ENCODE results near the gene SMAD7. TPM values are rescaled to one million over a fixed set of nuclear protein-coding genes. Genes with fewer than 3 reads are reported as not detected.

SMAD7 gene
- total RNA-seq, 4 donors from 2014 or later, result 40.1 to 69.3 (median 59.2) TPM

GRCh38 chr18:48884771-48885170, 66.0 kb downstream of the SMAD7 start:
- H3K36me3 ChIP-seq, result no peaks in the 10 kb centered on the region
- no peaks in the 10 kb centered on the region for H3K9me3 ChIP-seq
- H3K27me3 ChIP-seq, result no peaks in the 10 kb centered on the region
- H3K4me3 ChIP-seq (replicated peaks in 1 of 3), result no peak overlapping the region
- intact Hi-C loops (cut with DNase I), result no loop called here
- H3K27ac ChIP-seq, result no peak overlapping the region
- peaks cover 0 to 11% of the 10 kb centered on the region in 2 donors for H3K4me1 ChIP-seq
- 82 to 86% methylated on average over 4 of the region's 4 CpGs for WGBS, 2 donors
- no peak for TF ChIP-seq POLR2A (IDR thresholded peaks at IDR 0.05)
- TF ChIP-seq, protein P1, sequence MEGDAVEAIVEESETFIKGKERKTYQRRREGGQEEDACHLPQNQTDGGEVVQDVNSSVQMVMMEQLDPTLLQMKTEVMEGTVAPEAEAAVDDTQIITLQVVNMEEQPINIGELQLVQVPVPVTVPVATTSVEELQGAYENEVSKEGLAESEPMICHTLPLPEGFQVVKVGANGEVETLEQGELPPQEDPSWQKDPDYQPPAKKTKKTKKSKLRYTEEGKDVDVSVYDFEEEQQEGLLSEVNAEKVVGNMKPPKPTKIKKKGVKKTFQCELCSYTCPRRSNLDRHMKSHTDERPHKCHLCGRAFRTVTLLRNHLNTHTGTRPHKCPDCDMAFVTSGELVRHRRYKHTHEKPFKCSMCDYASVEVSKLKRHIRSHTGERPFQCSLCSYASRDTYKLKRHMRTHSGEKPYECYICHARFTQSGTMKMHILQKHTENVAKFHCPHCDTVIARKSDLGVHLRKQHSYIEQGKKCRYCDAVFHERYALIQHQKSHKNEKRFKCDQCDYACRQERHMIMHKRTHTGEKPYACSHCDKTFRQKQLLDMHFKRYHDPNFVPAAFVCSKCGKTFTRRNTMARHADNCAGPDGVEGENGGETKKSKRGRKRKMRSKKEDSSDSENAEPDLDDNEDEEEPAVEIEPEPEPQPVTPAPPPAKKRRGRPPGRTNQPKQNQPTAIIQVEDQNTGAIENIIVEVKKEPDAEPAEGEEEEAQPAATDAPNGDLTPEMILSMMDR (IDR thresholded peaks at IDR 0.05), result no peak
- no peak for DNase-seq

DNA sequence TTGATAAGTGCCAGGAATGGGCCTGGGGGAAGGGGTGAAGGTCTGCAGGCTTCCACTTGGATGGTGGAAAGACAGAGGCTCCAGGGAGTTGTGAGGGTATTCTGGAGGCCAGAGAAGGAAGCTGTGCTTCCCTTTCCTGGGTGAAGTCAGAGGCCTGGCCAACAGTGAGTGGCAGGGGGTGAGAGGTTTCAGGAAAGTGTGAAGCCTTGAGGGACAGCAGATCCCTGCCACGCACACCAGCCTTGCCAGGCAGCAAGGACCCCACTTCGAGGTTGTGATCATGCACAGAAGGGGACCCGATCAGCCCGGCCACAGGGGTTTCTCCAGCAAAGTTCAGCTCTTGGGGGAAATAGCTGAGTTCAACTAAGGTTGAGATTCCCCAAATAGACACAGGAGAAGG, 66.5 kb downstream of the SMAD7 start:
- TF ChIP-seq, protein P1 (IDR thresholded peaks at IDR 0.05), result no peak
- TF ChIP-seq POLR2A (IDR thresholded peaks at IDR 0.05), result no peak
- Histone ChIP-seq H3K4me3 (replicated peaks in 1 of 3) (no peak overlapping the region), H3K9me3 (no peaks in the 10 kb centered on the region), H3K36me3 (no peaks in the 10 kb centered on the region), H3K27ac (no peak overlapping the region), H3K27me3 (no peaks in the 10 kb centered on the region), H3K4me1 (peaks cover 0 to 6% of the 10 kb centered on the region in 2 donors)
- intact Hi-C loops (cut with DNase I), result no loop called here
- no peak for DNase-seq
- 84 to 91% methylated on average over 4 of the region's 4 CpGs for WGBS, 2 donors

GRCh38 chr18:48882379-48882778, 68.4 kb downstream of the SMAD7 start:
- H3K36me3 ChIP-seq, result no peaks in the 10 kb centered on the region
- intact Hi-C loops (cut with DNase I), result no loop called here
- no peaks in the 10 kb centered on the region for H3K9me3 ChIP-seq
- no peak overlapping the region for H3K27ac ChIP-seq
- H3K27me3 ChIP-seq, result no peaks in the 10 kb centered on the region
- no peak for TF ChIP-seq POLR2A (IDR thresholded peaks at IDR 0.05)
- TF ChIP-seq, protein P1 (IDR thresholded peaks at IDR 0.05), result no peak
- no peak for DNase-seq
- no peaks in the 10 kb centered on the region for H3K4me1 ChIP-seq
- WGBS, 2 donors, result 96 to 97% methylated on average over 4 of the region's 4 CpGs
- no peak overlapping the region for H3K4me3 ChIP-seq (replicated peaks in 1 of 3)

GRCh38 chr18:48880931-48881330, 69.8 kb downstream of the SMAD7 start:
- no peaks in the 10 kb centered on the region for H3K9me3 ChIP-seq
- no peak overlapping the region for H3K27ac ChIP-seq
- no peak for TF ChIP-seq POLR2A (IDR thresholded peaks at IDR 0.05)
- TF ChIP-seq, protein P1 (IDR thresholded peaks at IDR 0.05), result no peak
- H3K36me3 ChIP-seq, result no peaks in the 10 kb centered on the region
- no peaks in the 10 kb centered on the region for H3K4me1 ChIP-seq
- H3K4me3 ChIP-seq (replicated peaks in 1 of 3), result no peak overlapping the region
- WGBS, 2 donors, result 92 to 94% methylated on average over 1 of the region's 1 CpG
- intact Hi-C loops (cut with DNase I), result no loop called here
- DNase-seq, result no peak
- H3K27me3 ChIP-seq, result no peaks in the 10 kb centered on the region

- H3K4me3 ChIP-seq (replicated peaks in 1 of 3), result no peak overlapping the region
- intact Hi-C loops (cut with DNase I), result no loop called here
- no peak for DNase-seq
- no peaks in the 10 kb centered on the region for H3K27me3 ChIP-seq
- no peaks in the 10 kb centered on the region for H3K9me3 ChIP-seq
- no peaks in the 10 kb centered on the region for H3K36me3 ChIP-seq
- TF ChIP-seq POLR2A (IDR thresholded peaks at IDR 0.05), result no peak
- TF ChIP-seq, protein P1 (IDR thresholded peaks at IDR 0.05), result no peak
- H3K4me1 ChIP-seq, result no peaks in the 10 kb centered on the region
- H3K27ac ChIP-seq, result no peak overlapping the region
- 58 to 65% methylated on average over 7 to 12 of the region's 15 CpGs for WGBS, 2 donors
Measured at GRCh38 chr18:48879008-48879431, 71.7 kb downstream of the SMAD7 start.

All from thyroid gland (tissue), 4 donors.